HEK293 (cell line): ENCODE measurements around the gene GOLGA6L7.
"Not testable (repeated sequence)": the region's sequence is repeated elsewhere in the genome, so short reads cannot be mapped to it uniquely, and the experiment has no call there.

Source experiments
- CTCF ChIP-seq: fragments of 450-650 bp; formaldehyde crosslinking; IDR thresholded peaks from 2 replicates; pipeline ENCODE4 v1.5.1; 2016; ENCODE audit warnings: missing biosample characterization, missing genetic modification characterization
- KLF16 ChIP-seq: fragments of 450-650 bp; formaldehyde crosslinking; IDR thresholded peaks from 2 replicates; pipeline ENCODE4 v1.5.1; 2017; ENCODE audit warnings: missing biosample characterization, missing genetic modification characterization
- KLF8 ChIP-seq: fragments of 450-650 bp; formaldehyde crosslinking; IDR thresholded peaks from 2 replicates; pipeline ENCODE4 v1.5.1; 2016; ENCODE audit warnings: missing biosample characterization, missing genetic modification characterization
- ZBTB44 ChIP-seq: fragments of 450-650 bp; IDR thresholded peaks from 2 replicates; pipeline ENCODE4 v1.5.1; 2018; ENCODE audit warnings: missing biosample characterization, mild to moderate bottlenecking, missing genetic modification characterization
- ZBTB7A ChIP-seq: fragments of 450-650 bp; formaldehyde crosslinking; IDR thresholded peaks from 2 replicates; pipeline ENCODE4 v1.5.1; 2016; ENCODE audit warnings: low read depth, missing biosample characterization, missing genetic modification characterization
- ZFP41 ChIP-seq: fragments of 450-650 bp; formaldehyde crosslinking; IDR thresholded peaks from 2 replicates; pipeline ENCODE4 v1.5.1; 2016; ENCODE audit warnings: missing biosample characterization, missing genetic modification characterization, borderline replicate concordance
- ZNF292 ChIP-seq: fragments of 450-650 bp; formaldehyde crosslinking; IDR thresholded peaks from 2 replicates; pipeline ENCODE4 v1.5.1; 2016; ENCODE audit warnings: low read depth, missing biosample characterization, missing genetic modification characterization, borderline replicate concordance
- ZNF670 ChIP-seq: fragments of 450-650 bp; formaldehyde crosslinking; IDR thresholded peaks from 2 replicates; pipeline ENCODE4 v1.5.1; 2016; ENCODE audit warnings: missing biosample characterization, missing genetic modification characterization, low read depth
- ZNF707 ChIP-seq: fragments of 450-650 bp; formaldehyde crosslinking; IDR thresholded peaks from 2 replicates; pipeline ENCODE4 v1.5.1; 2016; ENCODE audit warnings: missing biosample characterization, missing genetic modification characterization
- ZNF785 ChIP-seq: fragments of 450-650 bp; formaldehyde crosslinking; IDR thresholded peaks from 2 replicates; pipeline ENCODE4 v1.5.1; 2016; ENCODE audit warnings: missing biosample characterization, missing genetic modification characterization

- not testable (repeated sequence) for TF ChIP-seq ZNF670 (tag by site-specific recombination); CTCF; ZNF292 (tag by site-specific recombination); KLF16 (tag by site-specific recombination); ZFP41; ZNF785 (tag by site-specific recombination); ZBTB7A; ZBTB44 (tag by site-specific recombination); KLF8; ZNF707 (tag by site-specific recombination)
These were observed 41.8 kb upstream of the GOLGA6L7 start for GRCh38 chr15:28890291-28890690.
